PC-9 (cell line): Measurements from ENCODE around the gene BTG2.

Experiments used
- CTCF ChIP-seq: fragments of 200-600 bp; sonication (generic); conservative IDR thresholded peaks from 2 replicates; pipeline ENCODE4 v1.6.1; 2017; ENCODE audit warnings: mixed run types, antibody characterized with exemption, mild to moderate bottlenecking, moderate library complexity
- EZH2 ChIP-seq: fragments of 200-600 bp; sonication (generic); IDR thresholded peaks from 2 replicates; pipeline ENCODE4 v1.8.0; 2017; ENCODE audit warnings: antibody characterized with exemption, low read depth

GRCh38 chr1:203302456-203302855 is 2.9 kb upstream of the BTG2 start:
- TF ChIP-seq CTCF (no peak), EZH2 (no peak)
